Effector memory CD4-positive, alpha-beta T cell (primary cell): Measurements from ENCODE around the gene SMARCB1.

Experiments
- DNase-seq, 3 donors: peaks; one replicate each; pipeline ENCODE4 v3.0.0-alpha.2; 2020
- H3K27ac ChIP-seq: 2 replicates; pipeline ENCODE4 v1.7.0; 2013; ENCODE audit warnings: mild to moderate bottlenecking, low read length, moderate library complexity; ENCODE audit not compliant: insufficient read depth, poor library complexity, severe bottlenecking
- H3K27me3 ChIP-seq: replicated peaks from 2 replicates; pipeline ENCODE4 v1.7.0; 2013; ENCODE audit warnings: mild to moderate bottlenecking, low read length; ENCODE audit not compliant: insufficient read depth, control insufficient read depth, poor library complexity, severe bottlenecking
- H3K36me3 ChIP-seq: 2 replicates; pipeline ENCODE4 v1.7.0; 2013; ENCODE audit warnings: mild to moderate bottlenecking, low read length, moderate library complexity; ENCODE audit not compliant: control insufficient read depth, insufficient read depth
- H3K4me1 ChIP-seq: 2 replicates; pipeline ENCODE4 v1.7.0; 2013; ENCODE audit warnings: low read length, mild to moderate bottlenecking; ENCODE audit not compliant: control insufficient read depth, insufficient read depth, poor library complexity, severe bottlenecking
- H3K4me3 ChIP-seq: 2 replicates; pipeline ENCODE4 v1.7.0; 2013; ENCODE audit warnings: low read length, low read depth, mild to moderate bottlenecking; ENCODE audit not compliant: insufficient read depth, poor library complexity, severe bottlenecking
- H3K9me3 ChIP-seq: 2 replicates; pipeline ENCODE4 v1.7.0; 2013; ENCODE audit warnings: mild to moderate bottlenecking, low read length, moderate library complexity; ENCODE audit not compliant: control insufficient read depth

The SMARCB1 gene

GRCh38 chr22:23801886-23802377 is 15.2 kb downstream of the SMARCB1 start:
- Histone ChIP-seq H3K4me3 (no peak overlapping the region), H3K36me3 (peaks cover 73% of the 10 kb centered on the region), H3K27me3 (no peaks in the 10 kb centered on the region)

GRCh38 chr22:23803001-23803819 is 16.4 kb downstream of the SMARCB1 start:
- DNase-seq = no peak
- Histone ChIP-seq H3K27me3 (no peaks in the 10 kb centered on the region), H3K4me3 (no peak overlapping the region), H3K27ac (no peak overlapping the region), H3K4me1 (no peaks in the 10 kb centered on the region), H3K36me3 (peaks cover 72% of the 10 kb centered on the region), H3K9me3 (no peaks in the 10 kb centered on the region)

More at GRCh38 chr22:23801886-23802377, 15.2 kb downstream of the SMARCB1 start:
- Histone ChIP-seq H3K4me1 (no peaks in the 10 kb centered on the region), H3K9me3 (no peaks in the 10 kb centered on the region), H3K27ac (no peak overlapping the region)
- DNase-seq = no peak

- Histone ChIP-seq H3K27me3 (no peaks in the 10 kb centered on the region), H3K27ac (no peak overlapping the region), H3K9me3 (no peaks in the 10 kb centered on the region), H3K4me3 (no peak overlapping the region), H3K36me3 (peaks cover 69% of the 10 kb centered on the region), H3K4me1 (no peaks in the 10 kb centered on the region)
- no peak for DNase-seq
These were observed 18.1 kb downstream of the SMARCB1 start for GRCh38 chr22:23804781-23805291.

DNA sequence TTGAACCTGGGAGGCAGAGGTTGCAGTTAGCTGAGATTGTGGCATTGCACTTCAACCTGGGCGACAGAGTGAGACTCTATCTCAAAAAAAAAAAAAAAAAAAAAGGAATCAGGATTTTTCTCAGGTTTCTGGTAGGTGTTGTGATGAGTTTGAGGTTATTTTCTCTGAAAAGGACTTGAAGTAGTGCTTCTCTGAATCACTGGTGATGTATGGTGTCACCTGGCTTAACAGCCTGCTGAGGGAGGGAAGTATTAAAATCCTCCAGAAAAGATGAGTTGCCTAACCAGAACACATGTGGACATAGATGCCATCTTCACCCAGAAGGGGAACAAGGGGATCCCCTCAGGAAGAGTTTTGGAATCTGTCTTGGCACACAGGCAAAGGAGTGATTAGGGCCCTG is 20.1 kb downstream of the SMARCB1 start:
- Histone ChIP-seq H3K4me3 (no peak overlapping the region), H3K4me1 (no peaks in the 10 kb centered on the region), H3K36me3 (peaks cover 51% of the 10 kb centered on the region), H3K27ac (no peak overlapping the region), H3K27me3 (no peaks in the 10 kb centered on the region), H3K9me3 (no peaks in the 10 kb centered on the region)
- DNase-seq = no peak

DNA sequence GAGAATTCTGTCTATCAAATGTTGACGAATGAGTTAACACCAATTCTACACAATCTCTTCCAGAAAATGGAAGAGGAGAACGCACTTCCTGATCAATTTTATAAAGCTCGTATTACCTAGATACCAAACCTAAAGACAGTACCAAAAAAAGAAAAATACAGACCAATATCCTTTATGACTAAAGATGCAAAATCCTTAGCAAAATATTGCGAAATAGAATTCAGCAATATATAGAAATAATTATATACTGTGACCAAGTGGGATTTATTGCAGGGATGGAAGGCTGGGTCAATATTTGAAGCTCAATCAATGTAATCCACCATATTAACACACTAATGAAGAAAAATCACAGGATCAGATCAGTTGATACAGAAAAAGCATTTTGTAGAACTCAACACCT is 25.6 kb downstream of the SMARCB1 start:
- no peaks in the 10 kb centered on the region for H3K27me3 ChIP-seq
- H3K4me3 ChIP-seq = no peak overlapping the region
- H3K36me3 ChIP-seq = peaks cover 17% of the 10 kb centered on the region
- no peak overlapping the region for H3K27ac ChIP-seq
- H3K4me1 ChIP-seq = no peaks in the 10 kb centered on the region
- H3K9me3 ChIP-seq = no peaks in the 10 kb centered on the region
- DNase-seq = no peak

GRCh38 chr22:23815541-23816155 is 28.9 kb downstream of the SMARCB1 start:
- Histone ChIP-seq H3K36me3 (peaks cover 33% of the 10 kb centered on the region), H3K27ac (no peak overlapping the region), H3K27me3 (no peaks in the 10 kb centered on the region), H3K9me3 (no peaks in the 10 kb centered on the region), H3K4me1 (no peaks in the 10 kb centered on the region), H3K4me3 (no peak overlapping the region)
- DNase-seq = no peak

- Histone ChIP-seq H3K36me3 (peaks cover 38% of the 10 kb centered on the region), H3K4me1 (no peaks in the 10 kb centered on the region), H3K9me3 (no peaks in the 10 kb centered on the region), H3K27ac (no peak overlapping the region), H3K27me3 (no peaks in the 10 kb centered on the region), H3K4me3 (no peak overlapping the region)
- DNase-seq = no peak
These were observed 29.6 kb downstream of the SMARCB1 start for GRCh38 chr22:23816156-23816976.

DNA sequence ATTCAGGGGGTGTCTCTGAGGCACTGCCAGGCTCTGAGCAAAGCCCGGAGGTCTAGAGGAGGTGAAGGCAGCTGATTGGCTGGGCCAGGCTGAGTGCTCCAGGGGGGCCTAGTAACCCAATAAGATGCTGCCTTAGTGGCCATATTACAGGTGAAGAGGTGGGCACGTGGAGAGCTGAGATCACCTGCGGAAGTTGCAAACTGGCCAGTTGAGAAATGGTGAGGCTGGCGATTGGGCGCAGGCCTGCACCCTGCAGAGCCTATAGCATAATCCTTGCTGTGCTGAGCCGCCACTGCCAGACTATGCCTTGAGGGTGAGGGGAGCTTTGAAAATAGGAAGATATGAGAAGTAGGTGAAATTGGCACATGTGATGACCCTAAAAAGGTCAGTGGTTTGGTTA is 30.4 kb downstream of the SMARCB1 start:
- no peaks in the 10 kb centered on the region for H3K4me1 ChIP-seq
- no peak overlapping the region for H3K4me3 ChIP-seq
- H3K36me3 ChIP-seq = peaks cover 42% of the 10 kb centered on the region
- DNase-seq = no peak
- H3K27ac ChIP-seq = no peak overlapping the region
- no peaks in the 10 kb centered on the region for H3K9me3 ChIP-seq
- no peaks in the 10 kb centered on the region for H3K27me3 ChIP-seq

GRCh38 chr22:23818541-23818940 is 31.8 kb downstream of the SMARCB1 start:
- no peak overlapping the region for H3K27ac ChIP-seq
- no peaks in the 10 kb centered on the region for H3K4me1 ChIP-seq
- no peak overlapping the region for H3K4me3 ChIP-seq
- DNase-seq = no peak
- no peaks in the 10 kb centered on the region for H3K9me3 ChIP-seq
- H3K36me3 ChIP-seq = peaks cover 55% of the 10 kb centered on the region
- H3K27me3 ChIP-seq = no peaks in the 10 kb centered on the region
